ENCODE results near the gene PRH2. TPM values are rescaled to one million over a fixed set of nuclear protein-coding genes. Genes with fewer than 3 reads are reported as not detected.

Gene PRH2
- total RNA-seq, 1 donor from 2014 or later, result not detected

DNA sequence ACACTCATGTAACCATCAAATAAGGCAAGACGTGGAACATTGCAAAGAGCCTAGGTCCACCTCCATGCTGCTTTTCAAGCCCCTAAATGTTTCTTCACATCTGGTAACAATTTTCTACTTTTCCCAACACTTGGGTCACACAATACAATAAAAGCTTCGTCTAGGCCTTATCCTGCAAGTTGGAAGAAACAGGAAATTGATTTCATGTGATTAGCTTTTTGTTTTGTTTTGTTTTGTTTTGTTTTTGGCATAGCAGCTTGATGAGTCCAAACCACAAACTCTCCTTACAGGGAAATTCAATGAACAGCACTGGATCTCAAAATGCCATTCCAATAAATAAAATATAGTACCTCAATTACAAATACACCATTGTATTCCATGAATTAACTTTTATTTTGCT, 38.4 kb downstream of the PRH2 start:
- peaks cover 10% of the 10 kb centered on the region for H3K4me1 ChIP-seq
- no peak overlapping the region for H3K4me3 ChIP-seq
- TF ChIP-seq, protein P1, sequence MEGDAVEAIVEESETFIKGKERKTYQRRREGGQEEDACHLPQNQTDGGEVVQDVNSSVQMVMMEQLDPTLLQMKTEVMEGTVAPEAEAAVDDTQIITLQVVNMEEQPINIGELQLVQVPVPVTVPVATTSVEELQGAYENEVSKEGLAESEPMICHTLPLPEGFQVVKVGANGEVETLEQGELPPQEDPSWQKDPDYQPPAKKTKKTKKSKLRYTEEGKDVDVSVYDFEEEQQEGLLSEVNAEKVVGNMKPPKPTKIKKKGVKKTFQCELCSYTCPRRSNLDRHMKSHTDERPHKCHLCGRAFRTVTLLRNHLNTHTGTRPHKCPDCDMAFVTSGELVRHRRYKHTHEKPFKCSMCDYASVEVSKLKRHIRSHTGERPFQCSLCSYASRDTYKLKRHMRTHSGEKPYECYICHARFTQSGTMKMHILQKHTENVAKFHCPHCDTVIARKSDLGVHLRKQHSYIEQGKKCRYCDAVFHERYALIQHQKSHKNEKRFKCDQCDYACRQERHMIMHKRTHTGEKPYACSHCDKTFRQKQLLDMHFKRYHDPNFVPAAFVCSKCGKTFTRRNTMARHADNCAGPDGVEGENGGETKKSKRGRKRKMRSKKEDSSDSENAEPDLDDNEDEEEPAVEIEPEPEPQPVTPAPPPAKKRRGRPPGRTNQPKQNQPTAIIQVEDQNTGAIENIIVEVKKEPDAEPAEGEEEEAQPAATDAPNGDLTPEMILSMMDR (IDR thresholded peaks at IDR 0.05), result no peak
- TF ChIP-seq POLR2A (IDR thresholded peaks at IDR 0.05) (no peak), POLR2AphosphoS5 (IDR thresholded peaks at IDR 0.05; ENCODE audit: insufficient read depth in 1 of 2, low read depth in 1 of 2) (no peak)
- no peaks in the 10 kb centered on the region for H3K9me3 ChIP-seq
- no peaks in the 10 kb centered on the region for H3K27me3 ChIP-seq
- intact Hi-C loops (cut with DNase I), result no loop called here
- H3K27ac ChIP-seq, result no peak overlapping the region
- H3K36me3 ChIP-seq, result no peaks in the 10 kb centered on the region
- no peak for DNase-seq (ENCODE audit: extremely low spot score in 2 of 2)

DNA sequence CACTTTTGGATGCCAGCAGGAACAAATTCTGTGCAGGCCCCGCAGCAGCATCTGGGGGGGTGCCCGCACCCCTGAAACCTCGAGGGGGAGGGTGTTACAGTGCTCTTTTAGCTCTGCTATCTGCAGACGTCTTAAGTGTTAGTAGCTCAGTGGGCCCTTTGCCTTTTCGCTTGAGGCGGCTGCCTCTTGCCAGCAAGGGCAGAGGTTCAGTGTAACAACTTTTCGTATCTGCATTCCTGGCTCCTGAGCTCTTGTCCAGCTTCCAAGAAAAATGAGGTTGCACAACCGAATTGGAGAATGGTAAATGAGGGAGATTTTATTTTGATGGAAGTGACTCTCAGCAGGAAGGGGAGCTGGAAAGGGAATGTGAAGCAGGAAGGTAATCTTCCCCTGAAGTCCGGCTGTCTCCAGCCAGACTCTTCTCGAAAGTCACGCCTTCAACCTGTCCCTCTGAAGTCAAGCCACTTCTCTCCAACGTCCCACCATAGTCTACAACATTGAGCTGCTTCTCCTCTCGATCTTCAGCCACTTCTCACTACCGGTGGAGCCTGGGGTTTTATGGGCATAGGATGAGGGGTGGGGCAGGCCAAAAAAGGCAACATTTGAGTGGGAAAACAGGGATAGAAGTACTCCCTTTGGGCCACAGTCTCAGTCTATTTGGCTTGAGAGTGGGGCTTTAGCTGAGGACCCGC, 39.9 kb downstream of the PRH2 start:
- Histone ChIP-seq H3K27ac (no peak overlapping the region), H3K4me1 (peaks cover 10% of the 10 kb centered on the region), H3K9me3 (no peaks in the 10 kb centered on the region), H3K4me3 (no peak overlapping the region), H3K36me3 (no peaks in the 10 kb centered on the region), H3K27me3 (no peaks in the 10 kb centered on the region)
- TF ChIP-seq POLR2A (IDR thresholded peaks at IDR 0.05) (no peak), POLR2AphosphoS5 (IDR thresholded peaks at IDR 0.05; ENCODE audit: insufficient read depth in 1 of 2, low read depth in 1 of 2) (no peak)
- TF ChIP-seq, protein P1 (IDR thresholded peaks at IDR 0.05), result no peak
- intact Hi-C loops (cut with DNase I), result no loop called here
- DNase-seq (ENCODE audit: extremely low spot score in 2 of 2), result no peak

- Histone ChIP-seq H3K9me3 (no peaks in the 10 kb centered on the region), H3K27ac (no peak overlapping the region), H3K4me3 (no peak overlapping the region), H3K36me3 (no peaks in the 10 kb centered on the region), H3K27me3 (no peaks in the 10 kb centered on the region), H3K4me1 (no peaks in the 10 kb centered on the region)
- intact Hi-C loops (cut with DNase I), result no loop called here
- DNase-seq (ENCODE audit: extremely low spot score in 2 of 2), result no peak
- TF ChIP-seq, protein P1 (IDR thresholded peaks at IDR 0.05), result no peak
- TF ChIP-seq POLR2AphosphoS5 (IDR thresholded peaks at IDR 0.05; ENCODE audit: insufficient read depth in 1 of 2, low read depth in 1 of 2), result no peak
Measured at GRCh38 chr12:10974965-10975364, 45.9 kb downstream of the PRH2 start.

- H3K4me1 ChIP-seq, result no peaks in the 10 kb centered on the region
- H3K27me3 ChIP-seq, result no peaks in the 10 kb centered on the region
- TF ChIP-seq POLR2A (IDR thresholded peaks at IDR 0.05) (no peak), POLR2AphosphoS5 (IDR thresholded peaks at IDR 0.05; ENCODE audit: insufficient read depth in 1 of 2, low read depth in 1 of 2) (no peak)
- TF ChIP-seq, protein P1 (IDR thresholded peaks at IDR 0.05), result no peak
- H3K36me3 ChIP-seq, result no peaks in the 10 kb centered on the region
- no peaks in the 10 kb centered on the region for H3K9me3 ChIP-seq
- no peak overlapping the region for H3K27ac ChIP-seq
- DNase-seq (ENCODE audit: extremely low spot score in 2 of 2), result no peak
- intact Hi-C loops (cut with DNase I), result no loop called here
- no peak overlapping the region for H3K4me3 ChIP-seq
Measured at GRCh38 chr12:10982244-10982643, 53.2 kb downstream of the PRH2 start.

Other genes starting within 250 kb of the PRH2 start
- 356 TPM for gene YBX3, start 205.9 kb upstream of the PRH2 start, total RNA-seq
- gene TAS2R7, start 126.6 kb upstream of the PRH2 start, total RNA-seq, result not detected
- 0.98 TPM for gene TAS2R8, start 122.0 kb upstream of the PRH2 start, total RNA-seq
- gene TAS2R9, start 119.1 kb upstream of the PRH2 start, total RNA-seq, result not detected
- gene TAS2R10, start 102.9 kb upstream of the PRH2 start, total RNA-seq, result not detected
- gene PRR4, start 79.8 kb upstream of the PRH2 start, total RNA-seq, result 6.1 TPM
- gene PRH1, start 45.0 kb upstream of the PRH2 start, total RNA-seq, result 21.6 TPM
- 7.1 TPM for gene TAS2R13, start 19.7 kb upstream of the PRH2 start, total RNA-seq
- 5.2 TPM for gene TAS2R14, start 10.0 kb downstream of the PRH2 start, total RNA-seq
- 2.9 TPM for gene TAS2R50, start 57.7 kb downstream of the PRH2 start, total RNA-seq
- gene TAS2R20, start 69.1 kb downstream of the PRH2 start, total RNA-seq, result 4.7 TPM
- gene TAS2R19, start 93.4 kb downstream of the PRH2 start, total RNA-seq, result 6.4 TPM
- gene TAS2R31, start 102.2 kb downstream of the PRH2 start, total RNA-seq, result 3.2 TPM
- gene TAS2R46, start 133.1 kb downstream of the PRH2 start, total RNA-seq, result 2.0 TPM
- gene TAS2R43, start 163.1 kb downstream of the PRH2 start, total RNA-seq, result 7.1 TPM
- gene TAS2R30, start 205.4 kb downstream of the PRH2 start, total RNA-seq, result 15.7 TPM
- 5.4 TPM for gene SMIM10L1, start 242.0 kb downstream of the PRH2 start, total RNA-seq

Data from vagina (tissue), 2 donors.